ENCODE measurements around the gene CIB2.

GRCh38 chr15:78082743-78083110, 48.5 kb downstream of the CIB2 start:
- TF ChIP-seq CTCF (IDR thresholded peaks at IDR 0.05; ENCODE audit: low read depth, low read length), result no peak
- TF ChIP-seq EZH2phosphoT487 (IDR thresholded peaks at IDR 0.05; ENCODE audit: low read depth), result no peak
